Hepatocyte (in vitro differentiated cells): Measurements from ENCODE around the gene RADIL. TPM values are rescaled to one million over a fixed set of nuclear protein-coding genes. Genes with fewer than 3 reads are reported as not detected.
A peak's percentile ranks its signal among the peaks of the same experiment; 100 is the strongest.

Experiments used
- DNase-seq: peaks from one replicate; pipeline ENCODE4 v3.0.0-alpha.2; 2016; ENCODE audit warnings: low spot score
- H2AFZ ChIP-seq: fragments of 200-600 bp; sonication (generic); 2 replicates; pipeline ENCODE4 v1.6.0; 2016; ENCODE audit warnings: antibody characterized with exemption, mild to moderate bottlenecking
- H3K27ac ChIP-seq: fragments of 200-600 bp; sonication (generic); 2 replicates; pipeline ENCODE4 v1.5.1; 2016; ENCODE audit warnings: mild to moderate bottlenecking
- H3K27me3 ChIP-seq: fragments of 200-600 bp; sonication (generic); 2 replicates; pipeline ENCODE4 v1.6.1; 2016
- H3K36me3 ChIP-seq: fragments of 200-600 bp; sonication (generic); replicated peaks from 2 replicates; pipeline ENCODE4 v1.5.1; 2016; ENCODE audit warnings: low read depth; ENCODE audit not compliant: insufficient read depth
- H3K4me1 ChIP-seq: fragments of 200-600 bp; sonication (generic); 2 replicates; pipeline ENCODE4 v1.5.1; 2016; ENCODE audit warnings: mild to moderate bottlenecking, moderate library complexity; ENCODE audit not compliant: insufficient read depth
- H3K4me2 ChIP-seq: fragments of 200-600 bp; sonication (generic); 2 replicates; pipeline ENCODE4 v1.6.0; 2016
- H3K4me3 ChIP-seq: fragments of 200-600 bp; sonication (generic); 2 replicates; pipeline ENCODE4 v1.5.1; 2016; ENCODE audit warnings: mild to moderate bottlenecking
- H3K79me2 ChIP-seq: fragments of 200-600 bp; sonication (generic); 2 replicates; pipeline ENCODE4 v1.6.0; 2017; ENCODE audit warnings: mild to moderate bottlenecking
- H3K9me2 ChIP-seq: fragments of 200-600 bp; sonication (generic); replicated peaks from 2 replicates; pipeline ENCODE4 v1.6.0; 2017; ENCODE audit warnings: mild to moderate bottlenecking; ENCODE audit not compliant: insufficient read depth
- H3K9me3 ChIP-seq: fragments of 200-600 bp; sonication (generic); 2 replicates; pipeline ENCODE4 v1.5.1; 2016; ENCODE audit warnings: low read depth, mild to moderate bottlenecking
- H4K20me1 ChIP-seq: fragments of 200-600 bp; sonication (generic); 2 replicates; pipeline ENCODE4 v1.6.0; 2016; ENCODE audit warnings: mild to moderate bottlenecking; ENCODE audit not compliant: insufficient read depth, poor library complexity, severe bottlenecking
- EZH2 ChIP-seq: fragments of 200-600 bp; sonication (generic); IDR thresholded peaks from 2 replicates; pipeline ENCODE4 v1.6.1; 2016; ENCODE audit warnings: antibody characterized with exemption, mild to moderate bottlenecking, borderline replicate concordance
- EZH2phosphoT487 ChIP-seq: fragments of 200-600 bp; sonication (generic); IDR thresholded peaks from one replicate; pipeline ENCODE4 v1.6.1; 2018; ENCODE audit warnings: antibody characterized with exemption, mild to moderate bottlenecking, low read depth, moderate library complexity; ENCODE audit not compliant: unreplicated experiment, severe bottlenecking
- WGBS: methylation state at CpG from one replicate; pipeline ENCODE4 v1.1.6; 2016; ENCODE audit warnings: low lambda C conversion rate; ENCODE audit errors: missing lambda C conversion rate; 5-methylcytosine and 5-hydroxymethylcytosine counted together
- polyA plus RNA-seq: library from polyadenylated mRNA; unstranded; fragments of >200 nt; fragmentation: Nextera tagmentation; extraction: Ambion mirVana; gene quantifications from 2 replicates; pipeline ENCODE4 v1.2.1, GENCODE V29; 2016
- total RNA-seq: library from RNA; depleted of rRNA; stranded (reverse); fragments of >200 nt; gene quantifications from 2 replicates; pipeline ENCODE4 v1.2.3, GENCODE V29; 2014
- TF ChIP-seq, protein P1 (sequence below): fragments of 200-600 bp; sonication (generic); IDR thresholded peaks from 2 replicates; pipeline ENCODE4 v1.5.1; 2016; ENCODE audit warnings: antibody characterized with exemption, mild to moderate bottlenecking; ENCODE audit not compliant: poor library complexity

The RADIL gene
- total and polyA plus RNA-seq, 2 experiments from 2014 or later, result 0.53 to 0.60 TPM

DNA sequence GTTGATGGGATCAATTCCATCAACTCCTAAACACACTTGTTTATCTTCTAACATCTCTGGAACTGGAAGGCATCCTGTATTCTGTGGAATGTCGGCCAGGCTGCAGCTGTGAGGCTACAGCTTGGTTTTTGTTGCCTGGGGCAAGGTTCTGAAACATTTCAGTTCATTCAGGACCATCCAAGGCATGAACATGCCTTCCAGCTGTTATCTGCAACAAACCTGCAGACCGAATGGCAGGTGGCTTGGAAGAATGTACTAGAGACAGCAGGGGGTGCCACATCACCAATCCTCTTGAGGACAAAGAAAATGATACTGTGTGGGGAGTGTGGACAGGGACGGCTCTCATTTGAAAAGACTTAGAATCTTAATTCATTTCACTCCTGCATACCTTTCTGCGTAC lies 34.1 kb downstream of the RADIL start:
- H3K9me2 ChIP-seq, result no peaks in the 10 kb centered on the region

DNA sequence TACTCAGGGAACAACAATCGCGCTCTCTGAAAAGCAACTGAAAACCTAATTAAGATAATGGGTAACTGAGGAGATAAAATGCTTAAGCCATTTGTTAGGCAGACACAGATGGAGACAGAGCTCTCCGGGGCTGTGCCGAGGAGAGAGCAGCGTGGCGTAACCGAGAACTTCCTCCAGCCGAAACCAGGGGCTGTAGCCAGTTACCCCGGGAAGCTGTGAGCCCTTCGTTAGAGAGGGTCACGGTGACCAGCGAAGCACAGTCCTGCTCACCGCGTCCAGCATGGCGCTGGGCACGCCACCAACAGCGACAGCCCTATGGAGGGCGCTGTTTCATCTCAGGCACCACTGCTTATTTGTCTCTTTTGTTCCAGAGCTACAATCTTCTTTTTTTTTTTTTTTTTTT lies 37.8 kb downstream of the RADIL start:
- TF ChIP-seq, protein P1, sequence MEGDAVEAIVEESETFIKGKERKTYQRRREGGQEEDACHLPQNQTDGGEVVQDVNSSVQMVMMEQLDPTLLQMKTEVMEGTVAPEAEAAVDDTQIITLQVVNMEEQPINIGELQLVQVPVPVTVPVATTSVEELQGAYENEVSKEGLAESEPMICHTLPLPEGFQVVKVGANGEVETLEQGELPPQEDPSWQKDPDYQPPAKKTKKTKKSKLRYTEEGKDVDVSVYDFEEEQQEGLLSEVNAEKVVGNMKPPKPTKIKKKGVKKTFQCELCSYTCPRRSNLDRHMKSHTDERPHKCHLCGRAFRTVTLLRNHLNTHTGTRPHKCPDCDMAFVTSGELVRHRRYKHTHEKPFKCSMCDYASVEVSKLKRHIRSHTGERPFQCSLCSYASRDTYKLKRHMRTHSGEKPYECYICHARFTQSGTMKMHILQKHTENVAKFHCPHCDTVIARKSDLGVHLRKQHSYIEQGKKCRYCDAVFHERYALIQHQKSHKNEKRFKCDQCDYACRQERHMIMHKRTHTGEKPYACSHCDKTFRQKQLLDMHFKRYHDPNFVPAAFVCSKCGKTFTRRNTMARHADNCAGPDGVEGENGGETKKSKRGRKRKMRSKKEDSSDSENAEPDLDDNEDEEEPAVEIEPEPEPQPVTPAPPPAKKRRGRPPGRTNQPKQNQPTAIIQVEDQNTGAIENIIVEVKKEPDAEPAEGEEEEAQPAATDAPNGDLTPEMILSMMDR, result peak; percentile 33
- no peak for TF ChIP-seq EZH2phosphoT487
- H3K4me1 ChIP-seq, result no peaks in the 10 kb centered on the region
- H3K27me3 ChIP-seq, result no peaks in the 10 kb centered on the region
- WGBS, result 22% methylated on average over 18 of the region's 18 CpGs
- no peaks in the 10 kb centered on the region for H4K20me1 ChIP-seq
- no peak overlapping the region for H3K4me3 ChIP-seq
- peak; percentile 26 for DNase-seq
- H3K4me2 ChIP-seq, result peak overlapping the region; percentile 73
- H3K27ac ChIP-seq, result no peak overlapping the region
- H3K79me2 ChIP-seq, result no peaks in the 10 kb centered on the region
- no peaks in the 10 kb centered on the region for H3K9me3 ChIP-seq
- no peaks in the 10 kb centered on the region for H3K36me3 ChIP-seq
- H2AFZ ChIP-seq, result no peak overlapping the region
- H3K9me2 ChIP-seq, result no peaks in the 10 kb centered on the region

More for the DNA sequence above, 34.1 kb downstream of the RADIL start:
- Histone ChIP-seq H3K79me2 (no peaks in the 10 kb centered on the region), H3K27me3 (no peaks in the 10 kb centered on the region), H4K20me1 (no peaks in the 10 kb centered on the region), H3K36me3 (no peaks in the 10 kb centered on the region), H3K4me2 (no peak overlapping the region), H3K9me3 (no peaks in the 10 kb centered on the region), H2AFZ (no peak overlapping the region), H3K4me3 (no peak overlapping the region), H3K27ac (no peak overlapping the region), H3K4me1 (no peaks in the 10 kb centered on the region)
- WGBS, result 31% methylated on average over 4 of the region's 4 CpGs
- DNase-seq, result peak; percentile 42
- TF ChIP-seq, protein P1, result peak; percentile 28
- TF ChIP-seq EZH2phosphoT487, result no peak

DNA sequence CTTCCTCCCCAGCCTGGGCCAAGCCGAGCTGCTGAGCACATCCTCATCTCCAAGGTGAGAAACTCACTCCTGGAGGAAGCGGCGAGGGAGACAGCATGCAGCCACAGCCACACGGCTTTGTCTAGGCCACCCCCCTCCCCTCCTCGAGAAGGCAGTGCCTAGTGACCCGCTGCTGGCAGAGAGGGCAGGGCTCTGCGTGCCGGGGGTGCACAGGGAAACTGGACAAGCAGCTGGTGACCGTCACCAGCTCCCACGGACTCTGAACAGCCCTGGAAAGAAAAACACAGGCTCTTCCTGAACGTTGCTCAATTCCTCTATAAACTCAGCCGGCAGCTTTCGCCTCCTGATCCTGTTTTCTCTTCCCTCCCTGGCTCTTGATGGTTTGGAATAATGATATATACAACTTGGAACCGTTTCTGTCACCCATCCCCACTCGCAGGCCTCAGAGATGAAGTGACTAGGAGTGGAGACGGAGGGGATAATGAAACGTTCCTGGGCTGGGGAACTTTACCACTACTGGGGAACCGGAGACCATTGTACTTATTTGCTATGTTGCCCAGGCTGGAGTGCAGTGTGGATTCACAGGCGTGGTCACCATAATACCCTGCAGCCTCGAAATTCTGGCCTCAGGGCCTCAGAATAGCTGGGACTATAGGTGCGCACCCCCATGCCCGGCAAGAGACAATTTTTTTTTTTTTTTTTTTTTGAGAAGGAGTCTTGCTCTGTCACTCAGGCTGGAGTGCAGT lies 41.0 kb downstream of the RADIL start:
- Histone ChIP-seq H3K27ac (no peak overlapping the region), H3K9me3 (no peaks in the 10 kb centered on the region), H3K79me2 (no peaks in the 10 kb centered on the region), H3K27me3 (no peaks in the 10 kb centered on the region), H2AFZ (no peak overlapping the region), H4K20me1 (no peaks in the 10 kb centered on the region), H3K36me3 (no peaks in the 10 kb centered on the region), H3K9me2 (no peaks in the 10 kb centered on the region), H3K4me2 (no peak overlapping the region), H3K4me1 (no peaks in the 10 kb centered on the region), H3K4me3 (no peak overlapping the region)
- WGBS, result 65% methylated on average over 21 of the region's 22 CpGs
- no peak for TF ChIP-seq EZH2
- TF ChIP-seq, protein P1, result no peak
- no peak for TF ChIP-seq EZH2phosphoT487
- DNase-seq, result peak; percentile 29

DNA sequence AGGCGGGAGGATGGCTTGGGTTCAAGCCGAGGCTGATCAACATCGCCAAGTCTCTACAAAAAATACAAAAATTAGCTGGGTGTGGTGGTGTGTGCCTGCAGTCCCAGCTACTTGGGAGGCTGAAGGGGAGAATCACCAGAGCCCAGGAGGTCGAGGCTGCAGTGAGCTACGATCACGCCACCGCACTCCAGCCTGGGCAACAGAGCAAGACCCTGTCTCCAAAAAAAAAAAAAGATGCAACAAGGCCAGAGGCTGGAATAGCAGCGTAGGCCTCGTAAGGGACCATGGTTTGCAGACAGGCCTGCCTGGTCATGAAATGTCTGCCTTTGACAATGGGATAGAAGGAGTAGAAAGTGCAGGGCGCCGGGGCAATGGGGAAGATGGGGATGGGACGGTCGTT lies 41.7 kb downstream of the RADIL start:
- TF ChIP-seq EZH2phosphoT487, result no peak
- TF ChIP-seq EZH2, result no peak
- TF ChIP-seq, protein P1, result no peak
- DNase-seq, result no peak
- H3K4me1 ChIP-seq, result no peaks in the 10 kb centered on the region
- H3K79me2 ChIP-seq, result no peaks in the 10 kb centered on the region
- H3K27me3 ChIP-seq, result no peaks in the 10 kb centered on the region
- no peaks in the 10 kb centered on the region for H3K9me2 ChIP-seq
- no peaks in the 10 kb centered on the region for H3K9me3 ChIP-seq
- H2AFZ ChIP-seq, result no peak overlapping the region
- WGBS, result 96% methylated on average over 12 of the region's 13 CpGs
- no peaks in the 10 kb centered on the region for H3K36me3 ChIP-seq
- H3K4me2 ChIP-seq, result no peak overlapping the region
- H3K27ac ChIP-seq, result no peak overlapping the region
- H3K4me3 ChIP-seq, result no peak overlapping the region
- no peaks in the 10 kb centered on the region for H4K20me1 ChIP-seq
